Uterus (tissue), 4 donors: Measurements from ENCODE around the gene PI4KA. TPM values are rescaled to one million over a fixed set of nuclear protein-coding genes. Genes with fewer than 3 reads are reported as not detected.
"Not testable (repeated sequence)": the region's sequence is repeated elsewhere in the genome, so short reads cannot be mapped to it uniquely, and the experiment has no call there.

Experiments used
- DNase-seq, 2 donors: peaks; one replicate each; pipeline ENCODE4 v3.0.0-alpha.2; 2019 to 2020
- H3K27ac ChIP-seq, 2 donors: fragments of 200-600 bp; sonication (generic); 1 replicate in 1 of 2; 2 replicates in 1 of 2; pipeline ENCODE4 v1.5.1; 2016 to 2018
- H3K27me3 ChIP-seq, 2 donors: fragments of 200-600 bp; sonication (generic); one replicate each; pipeline ENCODE4 v1.5.1; 2018 to 2019; ENCODE audit warnings: control low read depth in 1 of 2
- H3K36me3 ChIP-seq, 2 donors: fragments of 200-600 bp; sonication (generic); one replicate each; pipeline ENCODE4 v1.5.1; 2019; ENCODE audit warnings: control low read depth in 1 of 2
- H3K4me1 ChIP-seq, 2 donors: fragments of 200-600 bp; sonication (generic); one replicate each; pipeline ENCODE4 v1.5.1; 2018 to 2019; ENCODE audit warnings: control low read depth in 1 of 2
- H3K4me3 ChIP-seq, 2 donors: fragments of 200-600 bp; sonication (generic); 1 replicate in 1 of 2; 2 replicates in 1 of 2; pipeline ENCODE4 v1.5.1; 2018 to 2019; ENCODE audit warnings: mild to moderate bottlenecking in 1 of 2
- H3K9me3 ChIP-seq, 2 donors: fragments of 200-600 bp; sonication (generic); one replicate each; pipeline ENCODE4 v1.5.1; 2019; ENCODE audit warnings: control low read depth in 1 of 2
- CTCF ChIP-seq, 4 experiments: fragments of 200-600 bp in 2 of 4; fragments of 450-650 bp in 2 of 4; sonication (generic) in 2 of 4; IDR thresholded peaks; one replicate each; pipeline ENCODE4 v1.5.1; 2016 to 2019; ENCODE audit warnings: antibody characterized with exemption in 4 of 4, mild to moderate bottlenecking in 2 of 4, moderate library complexity in 1 of 4
- POLR2A ChIP-seq, 2 donors: fragments of 450-650 bp; IDR thresholded peaks; one replicate each; pipeline ENCODE4 v1.6.1; 2016; ENCODE audit warnings: antibody characterized with exemption in 2 of 2, mild to moderate bottlenecking in 1 of 2, moderate library complexity in 1 of 2
- intact Hi-C: fragments of 100-400 bp; cut with DNase I; formaldehyde crosslinking; loops from one replicate; pipeline ENCODE4 v1.15.1; 2023; ENCODE audit warnings: low total_unique reads
- total RNA-seq, 4 donors: library from RNA; depleted of rRNA in 3 of 4; stranded (reverse); fragments of >200 nt in 3 of 4; gene quantifications; one replicate each; pipeline versions ENCODE4 v1.1.0 to v1.2.4, GENCODE V29; 2014 to 2023
- donor health status: DM: yes; HTN: yes; CAD: no.

PI4KA gene
- total RNA-seq, 4 donors from 2014 or later = 48.9 to 238 (median 108) TPM

GRCh38 chr22:20721409-20722218 is 137.0 kb downstream of the PI4KA start:
- no peak for DNase-seq
- H3K4me3 ChIP-seq = no peak overlapping the region
- no peaks in the 10 kb centered on the region for H3K9me3 ChIP-seq
- intact Hi-C loops = no loop called here
- no peaks in the 10 kb centered on the region for H3K4me1 ChIP-seq
- H3K27me3 ChIP-seq = no peaks in the 10 kb centered on the region
- TF ChIP-seq POLR2A (IDR thresholded peaks at IDR 0.05) (no peak), CTCF (IDR thresholded peaks at IDR 0.05) (no peak)
- H3K27ac ChIP-seq = no peak overlapping the region
- no peaks in the 10 kb centered on the region for H3K36me3 ChIP-seq

DNA sequence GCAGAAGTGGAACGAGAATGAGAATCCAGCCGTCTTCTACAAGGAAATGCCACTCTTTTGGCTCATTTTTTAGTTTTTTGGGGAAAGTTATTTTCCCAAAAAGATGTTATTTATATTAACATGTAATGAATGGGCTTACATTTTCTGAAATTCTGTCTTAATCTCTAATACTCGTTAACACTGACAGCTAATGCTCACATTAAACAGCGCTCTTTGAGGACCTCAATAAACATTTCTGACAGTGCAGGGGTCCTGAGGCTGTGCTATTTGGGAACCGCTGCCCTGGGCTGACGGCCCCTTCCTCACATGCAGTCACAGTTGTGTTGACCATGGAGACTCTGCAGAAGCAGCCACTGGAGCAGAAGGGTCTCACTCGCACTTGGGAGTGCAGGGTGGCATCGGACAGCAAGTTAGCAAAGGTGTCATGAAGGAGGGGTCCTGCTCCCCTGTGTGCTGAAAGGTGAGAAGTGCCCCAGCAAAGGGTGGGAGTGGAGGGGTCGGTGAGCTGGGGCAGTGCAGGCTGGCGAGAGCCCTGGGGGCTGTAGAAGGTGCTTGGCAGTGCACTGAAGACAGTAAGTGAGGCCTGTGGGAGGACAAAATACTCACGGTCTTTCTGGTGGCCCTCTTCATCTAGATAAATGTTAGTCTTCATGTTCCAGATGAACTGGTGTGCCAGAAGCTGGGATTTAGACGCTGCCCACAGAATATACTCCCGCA is 137.8 kb downstream of the PI4KA start:
- intact Hi-C loops = no loop called here
- TF ChIP-seq CTCF (IDR thresholded peaks at IDR 0.05) (no peak), POLR2A (IDR thresholded peaks at IDR 0.05) (no peak)
- Histone ChIP-seq H3K36me3 (no peaks in the 10 kb centered on the region), H3K4me3 (no peak overlapping the region), H3K4me1 (no peaks in the 10 kb centered on the region), H3K9me3 (no peaks in the 10 kb centered on the region), H3K27ac (no peak overlapping the region), H3K27me3 (no peaks in the 10 kb centered on the region)
- DNase-seq = no peak

DNA sequence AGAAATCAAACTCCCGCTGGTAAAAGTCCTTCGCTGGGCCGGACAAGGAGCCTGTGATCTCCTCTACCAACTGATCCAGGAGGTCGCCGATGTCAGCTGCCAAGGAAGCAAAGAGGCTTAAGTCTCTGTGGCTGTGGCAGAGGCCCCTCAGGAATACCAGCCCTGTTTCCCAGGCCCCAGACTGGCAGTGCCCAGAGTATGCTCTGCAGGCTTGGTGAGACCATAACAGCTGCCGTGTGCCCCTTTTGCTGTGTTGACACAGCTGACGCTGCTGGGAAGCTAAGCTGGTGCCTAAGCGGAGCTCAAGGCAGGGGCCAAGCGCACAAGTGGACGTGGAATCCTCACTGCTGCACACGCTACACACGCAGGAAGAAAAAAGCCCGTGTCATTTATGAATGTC is 139.9 kb downstream of the PI4KA start:
- H3K27me3 ChIP-seq, H3K9me3 ChIP-seq, H3K36me3 ChIP-seq, H3K4me1 ChIP-seq, H3K27ac ChIP-seq, intact Hi-C loops, H3K4me3 ChIP-seq, DNase-seq: not testable (repeated sequence)

DNA sequence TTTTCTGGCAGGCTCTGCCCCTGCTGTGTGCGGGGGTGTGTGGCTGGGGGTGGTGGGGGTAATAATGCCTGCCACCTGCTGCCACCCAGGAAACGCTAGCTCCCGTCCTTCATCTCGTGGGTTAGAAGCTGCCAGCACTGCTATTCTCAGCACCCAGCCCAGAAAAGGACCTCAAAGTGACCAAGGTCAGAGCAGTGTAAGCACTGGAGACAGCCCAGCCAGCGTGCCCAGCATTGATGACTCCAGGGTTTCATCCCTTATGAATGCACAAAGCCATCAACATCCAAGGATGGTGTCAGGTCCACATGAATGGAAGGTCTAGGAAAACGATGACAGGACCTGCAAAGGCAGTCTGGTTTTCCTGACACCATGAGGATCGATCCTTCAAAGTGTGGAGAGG is 140.6 kb downstream of the PI4KA start:
- H3K4me1 ChIP-seq, H3K36me3 ChIP-seq, DNase-seq, H3K27me3 ChIP-seq, H3K4me3 ChIP-seq, H3K9me3 ChIP-seq, intact Hi-C loops, H3K27ac ChIP-seq: not testable (repeated sequence)

DNA sequence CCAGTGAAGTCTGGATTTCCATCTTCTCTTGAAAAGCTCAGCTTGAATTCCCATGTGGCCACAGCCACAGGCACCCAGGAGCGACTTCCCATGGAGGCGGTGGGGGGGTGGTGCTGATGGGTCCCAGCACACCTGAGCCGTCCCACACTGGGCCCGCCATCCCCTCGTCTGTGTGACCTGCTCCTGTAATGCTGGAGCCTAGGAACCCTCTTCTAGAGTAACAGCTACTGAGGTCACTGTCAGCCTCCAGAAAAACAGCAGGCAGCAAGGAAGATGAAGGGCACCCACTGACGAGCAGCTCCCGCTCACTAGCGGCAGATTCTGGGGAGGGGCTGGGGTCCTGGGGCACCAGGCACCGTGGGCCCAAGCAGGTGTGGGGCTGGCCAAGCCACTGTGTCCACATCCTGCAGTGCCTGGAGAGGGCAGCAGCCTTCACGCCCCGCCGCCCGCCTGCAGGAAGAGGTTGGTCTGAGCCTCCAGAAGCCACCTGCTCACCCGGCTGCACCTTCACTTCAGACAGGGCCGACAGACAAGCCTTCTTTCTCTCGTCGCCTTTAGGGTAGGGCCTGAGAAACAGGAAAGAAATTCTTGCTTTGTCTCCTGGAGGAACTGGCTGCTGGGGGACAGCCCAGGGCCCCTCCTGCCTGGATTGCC is 141.3 kb downstream of the PI4KA start:
- intact Hi-C loops, H3K9me3 ChIP-seq, H3K36me3 ChIP-seq, DNase-seq, H3K27me3 ChIP-seq, H3K4me1 ChIP-seq, H3K27ac ChIP-seq, H3K4me3 ChIP-seq: not testable (repeated sequence)

DNA sequence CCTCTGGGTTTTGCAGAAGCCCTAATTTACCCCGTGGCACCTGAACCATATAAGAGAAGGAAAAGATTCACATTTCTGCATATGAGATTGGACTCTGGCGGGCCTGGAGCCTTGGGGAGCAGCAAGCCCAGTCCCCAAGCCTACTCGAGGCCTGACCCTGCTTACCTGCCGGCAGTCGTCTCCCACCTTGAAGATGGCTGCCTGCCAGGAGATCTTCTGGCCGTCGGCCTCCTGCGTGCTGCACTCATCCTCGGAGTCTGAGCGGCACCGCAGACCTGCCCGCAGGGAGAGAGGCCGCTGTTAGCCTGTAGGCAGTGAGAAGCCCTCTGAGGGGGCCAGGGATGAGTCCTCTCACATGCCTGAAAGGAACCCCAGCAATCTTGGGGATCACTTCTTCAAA is 145.5 kb downstream of the PI4KA start:
- H3K9me3 ChIP-seq, H3K4me3 ChIP-seq, H3K36me3 ChIP-seq, intact Hi-C loops, DNase-seq, H3K27ac ChIP-seq, H3K27me3 ChIP-seq, H3K4me1 ChIP-seq: not testable (repeated sequence)

DNA sequence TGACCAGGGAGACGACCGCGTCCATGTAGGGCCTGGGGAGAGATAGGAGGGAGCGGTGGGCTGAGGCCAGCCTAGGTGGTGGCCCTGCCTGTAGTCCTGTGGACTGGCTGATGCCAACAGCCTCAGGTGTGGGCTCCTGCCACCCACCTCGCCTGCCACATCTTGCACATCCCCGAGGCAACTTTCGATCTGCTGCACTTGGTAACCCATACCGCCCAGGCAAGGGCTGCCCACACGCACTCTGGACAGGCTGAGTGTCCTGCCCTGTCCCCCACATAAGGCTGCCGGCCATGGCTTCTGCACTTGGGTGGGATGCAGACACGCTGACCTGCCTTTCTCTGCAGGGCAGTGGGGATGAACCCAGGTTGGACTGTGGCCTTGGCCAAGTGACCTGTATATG is 148.6 kb downstream of the PI4KA start:
- H3K4me3 ChIP-seq, H3K4me1 ChIP-seq, H3K27ac ChIP-seq, H3K36me3 ChIP-seq, H3K9me3 ChIP-seq, intact Hi-C loops, H3K27me3 ChIP-seq, DNase-seq: not testable (repeated sequence)

DNA sequence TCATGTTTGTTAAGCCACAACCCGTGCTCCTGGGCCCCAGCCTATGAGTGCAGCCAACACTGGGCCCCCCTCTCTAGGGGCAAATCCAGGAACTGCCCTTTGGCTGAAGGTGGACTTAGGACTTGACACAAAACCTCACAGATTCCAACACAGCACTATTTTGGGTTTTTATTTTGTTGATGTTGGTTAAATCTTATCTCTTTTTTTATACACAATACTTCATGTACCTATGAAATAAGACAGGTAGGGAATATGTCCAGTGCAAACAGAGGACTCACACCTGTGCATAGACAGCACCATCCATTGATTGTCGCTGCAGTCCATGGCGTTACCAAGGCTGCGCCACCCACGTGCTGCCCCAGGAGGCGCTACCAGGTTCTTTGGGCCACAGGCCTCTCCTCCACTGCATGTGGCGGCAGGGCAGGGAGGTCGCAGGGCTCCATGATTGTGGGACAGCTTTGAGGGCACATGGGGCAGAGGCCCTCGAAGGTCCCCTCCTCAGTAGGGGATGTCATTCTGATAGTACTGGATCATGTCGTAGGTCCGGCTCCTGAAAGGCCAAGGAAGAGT is 151.0 kb downstream of the PI4KA start:
- H3K4me1 ChIP-seq, intact Hi-C loops, H3K9me3 ChIP-seq, H3K27me3 ChIP-seq, H3K36me3 ChIP-seq, DNase-seq, H3K27ac ChIP-seq, H3K4me3 ChIP-seq: not testable (repeated sequence)

DNA sequence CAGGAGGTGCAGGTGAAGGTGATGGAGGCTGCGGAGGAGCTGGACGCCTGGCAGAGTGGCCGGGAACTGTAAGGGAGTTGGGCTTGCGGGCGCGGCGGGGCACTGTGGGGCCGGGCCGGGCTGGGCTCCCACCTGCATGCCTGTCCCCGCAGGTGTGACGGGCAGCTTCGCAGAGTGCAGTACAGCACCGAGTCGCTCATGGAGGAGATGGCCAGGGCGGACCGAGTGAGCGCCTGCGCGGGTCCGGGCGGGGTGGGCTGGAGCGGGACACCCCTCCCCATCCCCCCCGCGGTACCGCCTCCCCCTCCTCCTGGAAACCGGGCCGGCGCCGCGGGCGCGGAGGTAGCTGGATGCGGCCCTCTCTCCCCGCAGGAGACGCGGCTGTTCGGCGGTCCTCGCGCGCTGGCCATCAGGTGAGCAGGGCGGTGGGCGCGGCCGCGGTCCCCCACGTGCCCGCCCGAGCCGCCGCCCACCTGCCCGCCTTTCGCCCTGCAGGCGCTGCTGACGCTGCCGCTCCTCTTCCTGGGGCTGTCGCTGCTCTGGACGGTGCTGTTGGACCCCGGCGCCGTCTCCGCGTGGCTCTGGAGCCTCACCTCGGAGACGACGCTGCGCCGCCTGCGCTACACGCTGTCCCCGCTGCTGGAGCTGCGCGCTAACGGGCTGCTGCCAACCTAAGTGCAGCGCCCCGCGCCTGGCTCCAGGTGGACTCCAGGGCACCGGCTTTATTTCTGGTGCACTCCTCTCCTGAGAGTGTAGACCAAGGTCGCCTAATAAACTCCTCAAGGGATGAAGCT is 154.6 kb downstream of the PI4KA start:
- intact Hi-C loops, H3K27me3 ChIP-seq, H3K36me3 ChIP-seq, H3K9me3 ChIP-seq, H3K4me1 ChIP-seq, H3K27ac ChIP-seq: not testable (repeated sequence)
- DNase-seq = peak in 1 of 2 donors; percentile 38
- H3K4me3 ChIP-seq = peak overlapping the region in 1 of 2 donors; percentile 29

- intact Hi-C loops, H3K4me1 ChIP-seq, H3K9me3 ChIP-seq, H3K27ac ChIP-seq, H3K36me3 ChIP-seq, DNase-seq, H3K27me3 ChIP-seq: not testable (repeated sequence)
- H3K4me3 ChIP-seq = peak overlapping the region; percentile 29 to 63
Observed at GRCh38 chr22:20703414-20703806, 155.2 kb downstream of the PI4KA start.
